Left renal cortex interstitium (tissue), 4 donors: ENCODE data around the gene SPIRE1. TPM values are rescaled to one million over a fixed set of nuclear protein-coding genes. Genes with fewer than 3 reads are reported as not detected.
"Not testable (repeated sequence)": the region's sequence is repeated elsewhere in the genome, so short reads cannot be mapped to it uniquely, and the experiment has no call there.

ENCODE experiments used
- DNase-seq, 4 donors: peaks; one replicate each; pipeline ENCODE4 v3.0.0-alpha.2; 2013; ENCODE audit warnings: low read depth in 4 of 4, low spot score in 2 of 4, missing footprints in 1 of 4
- polyA plus RNA-seq, 4 donors: library from polyadenylated mRNA; unstranded; fragments of 120-200 nt; gene quantifications; one replicate each; pipeline ENCODE4 v1.2.1, GENCODE V29; 2013; ENCODE audit not compliant: insufficient read length in 4 of 4

Gene SPIRE1
- polyA plus RNA-seq, 4 donors, result 32.0 to 37.3 (median 32.3) TPM

DNA sequence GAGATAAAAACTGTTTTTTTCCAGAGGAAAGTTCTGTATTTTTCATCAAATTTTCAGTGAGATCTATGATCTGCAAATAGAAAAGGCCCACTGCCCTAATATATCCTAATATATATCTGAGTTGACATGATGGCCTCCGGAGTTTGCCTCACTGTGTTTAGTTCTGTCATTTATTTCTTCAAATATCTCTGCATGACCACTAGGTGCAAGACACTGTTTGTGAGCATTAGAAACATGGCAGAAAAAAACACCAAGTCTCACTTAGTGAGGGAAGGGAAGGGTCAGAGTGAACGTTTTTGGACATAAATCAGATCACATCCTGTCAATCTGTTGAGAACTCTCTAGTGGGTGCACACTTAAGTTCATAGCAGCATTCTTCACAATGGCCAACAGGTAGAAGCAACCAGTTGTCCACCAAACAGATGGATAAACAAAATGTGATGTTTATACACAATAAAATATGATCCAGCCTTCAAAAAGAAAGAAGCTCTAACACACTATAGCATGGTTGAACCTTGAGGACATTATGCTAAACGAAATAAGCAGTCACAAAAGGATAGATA, 53.4 kb downstream of the SPIRE1 start:
- DNase-seq, result no peak

DNA sequence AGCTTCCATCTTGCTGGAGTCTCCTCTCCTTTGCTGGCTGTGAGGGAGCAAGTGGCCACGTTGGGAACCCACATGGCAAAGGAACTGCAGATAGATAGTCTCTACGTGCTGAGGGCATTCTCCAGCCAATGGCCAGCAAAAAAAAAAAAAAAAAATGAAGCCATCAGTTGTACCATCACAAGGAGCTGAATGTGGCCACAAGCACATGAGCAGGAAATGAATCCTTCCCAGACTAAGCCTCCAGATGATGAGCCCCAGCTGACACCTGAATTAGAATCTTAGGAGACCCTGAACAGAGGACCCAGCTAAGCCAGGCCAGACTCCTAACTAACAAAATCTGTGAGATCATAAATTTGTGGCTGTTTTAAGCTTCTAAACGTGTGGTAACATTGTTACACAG, 57.9 kb downstream of the SPIRE1 start:
- DNase-seq, result no peak

DNA sequence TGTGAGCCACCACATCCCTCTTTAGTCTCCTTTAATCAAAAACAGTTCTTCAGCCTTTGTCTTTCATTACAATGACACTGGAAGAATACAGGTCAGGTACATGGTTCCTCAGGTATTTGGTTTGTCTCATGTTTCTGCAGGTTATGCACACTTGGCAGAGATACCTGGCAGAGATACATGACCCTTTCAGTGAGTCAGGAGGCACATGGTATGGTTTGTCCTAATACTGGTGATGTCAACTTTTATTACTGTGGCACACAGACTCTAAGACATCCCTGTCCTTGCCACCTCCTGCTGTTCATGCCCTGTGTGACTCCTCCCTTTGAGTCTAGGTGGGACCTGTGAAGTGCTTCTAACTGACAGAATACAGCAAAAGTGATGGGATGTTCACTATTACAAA, 58.4 kb downstream of the SPIRE1 start:
- no peak for DNase-seq

DNA sequence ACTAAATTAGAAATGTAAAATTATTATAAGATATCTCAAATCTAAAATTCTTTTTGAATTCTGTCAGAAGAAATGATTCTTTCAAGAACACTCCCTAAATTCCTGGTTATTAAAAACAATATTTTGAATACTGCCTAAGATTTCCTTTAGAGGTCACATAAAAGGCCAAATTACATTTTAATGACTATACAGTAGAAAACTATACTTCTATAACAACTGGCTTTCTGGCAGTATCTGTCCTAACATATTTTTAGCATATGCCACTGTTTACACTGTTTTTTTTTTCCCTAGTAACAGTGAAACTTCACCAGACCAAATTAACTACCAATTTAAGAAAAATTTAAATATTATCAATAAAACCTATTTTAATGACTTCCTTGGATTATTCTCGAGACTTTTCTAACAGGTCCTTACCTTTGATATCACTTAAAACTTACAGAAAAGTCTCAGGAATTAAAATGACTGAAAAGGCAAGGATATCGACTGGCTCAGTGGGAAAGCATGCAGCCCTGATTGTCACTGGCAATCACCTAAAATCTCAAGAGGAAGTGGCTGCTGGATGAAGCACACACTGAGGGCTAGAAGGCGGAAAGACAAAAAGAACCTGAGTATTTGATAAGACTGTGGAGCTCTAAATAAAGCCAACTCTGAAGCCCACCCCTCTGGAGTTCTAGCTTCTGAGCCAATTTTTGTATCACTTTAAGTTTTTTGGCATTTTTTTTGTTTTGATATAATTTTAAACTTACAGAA, 59.6 kb downstream of the SPIRE1 start:
- DNase-seq, result no peak

DNA sequence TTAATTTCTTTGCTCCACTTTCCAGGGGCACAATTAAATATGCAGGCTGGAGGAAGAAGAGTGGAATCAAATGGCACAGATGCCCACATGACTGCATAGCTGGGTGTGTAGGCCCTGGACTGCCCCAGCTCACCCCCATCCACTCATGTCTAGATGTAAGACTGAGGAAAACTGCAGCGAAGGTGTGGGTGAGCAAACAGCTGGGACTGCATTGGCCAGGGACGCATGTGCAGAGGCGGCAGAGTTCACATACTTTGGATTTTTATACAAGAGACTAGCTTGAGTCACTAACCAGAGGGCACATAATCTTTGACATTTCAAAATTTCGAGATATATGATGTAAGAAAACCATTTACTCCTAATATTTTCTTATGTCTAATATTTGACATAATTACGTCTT, 60.1 kb downstream of the SPIRE1 start:
- no peak for DNase-seq

DNA sequence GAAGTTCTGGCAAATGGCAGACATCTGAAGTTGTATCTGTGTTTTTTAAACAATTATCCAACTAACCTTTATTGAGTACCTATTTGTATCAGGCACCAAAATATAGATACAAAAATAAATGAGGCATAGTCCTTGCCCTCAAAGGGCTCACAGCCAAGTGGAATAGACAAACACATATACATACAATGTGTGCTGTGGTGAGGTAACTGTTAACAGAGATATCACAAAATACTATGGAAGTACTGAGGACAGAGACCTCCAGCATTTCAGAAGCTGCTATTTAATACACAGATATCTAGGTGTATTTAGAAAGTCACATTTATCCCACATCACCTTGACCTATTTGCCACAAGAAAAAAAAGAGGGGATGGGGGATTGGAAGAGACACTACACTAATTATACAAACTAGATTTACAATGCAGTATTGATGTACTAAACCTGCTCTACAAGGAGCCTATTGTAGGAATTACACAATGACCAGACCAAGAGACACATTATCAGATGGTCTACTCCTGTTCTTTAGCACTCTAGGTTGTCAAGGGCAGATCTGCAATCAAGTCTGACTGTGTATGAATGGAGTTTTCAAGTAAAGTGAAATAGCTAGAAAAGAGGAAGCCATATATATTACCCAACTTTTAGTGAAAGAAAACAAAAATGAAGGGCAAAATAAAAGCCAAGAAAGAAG, 62.2 kb downstream of the SPIRE1 start:
- DNase-seq, result no peak

DNA sequence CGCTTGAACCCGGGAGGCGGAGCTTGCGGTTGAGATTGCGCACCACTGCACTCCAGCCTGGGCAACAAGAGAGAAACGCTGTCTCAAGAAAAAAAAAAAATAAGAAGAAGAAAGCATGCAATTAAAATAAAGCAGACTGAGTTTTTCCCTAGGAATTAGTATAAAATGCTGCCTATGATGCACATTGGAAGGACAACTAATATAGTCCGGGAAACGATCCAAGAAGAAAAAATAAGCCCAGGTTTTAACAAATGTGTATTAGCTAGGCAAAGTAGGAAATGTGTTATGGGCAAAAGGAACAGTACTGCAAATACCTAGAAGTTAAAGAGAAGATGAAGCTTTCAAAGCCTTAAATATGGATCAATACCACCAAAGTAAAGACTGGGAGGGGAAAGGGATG, 64.0 kb downstream of the SPIRE1 start:
- DNase-seq, result no peak

DNA sequence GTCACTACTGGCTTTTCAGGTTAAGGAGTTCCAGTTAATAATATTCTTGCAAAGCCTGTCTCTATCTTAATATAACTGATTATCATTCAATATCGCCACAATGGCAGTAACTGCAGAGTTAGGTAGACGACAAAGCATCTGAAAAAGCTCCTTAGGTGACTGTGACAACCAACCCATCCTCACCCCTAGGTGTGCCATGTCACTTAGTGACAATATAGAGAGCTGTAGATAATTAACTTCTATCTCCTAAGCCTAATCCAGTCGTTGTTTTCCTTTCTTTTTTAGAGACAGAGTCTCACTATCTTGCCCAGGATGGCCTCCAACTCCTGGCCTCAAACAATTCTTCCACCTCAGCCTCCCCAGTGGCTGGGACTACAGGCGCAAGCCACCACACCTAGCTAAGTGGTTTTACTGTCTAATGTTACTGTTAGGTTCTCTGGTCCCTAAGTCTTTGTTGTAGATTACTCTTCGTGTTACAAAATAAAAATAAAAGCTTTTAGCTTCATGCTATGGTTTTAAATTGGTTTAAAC, 65.2 kb downstream of the SPIRE1 start:
- DNase-seq, result no peak

DNA sequence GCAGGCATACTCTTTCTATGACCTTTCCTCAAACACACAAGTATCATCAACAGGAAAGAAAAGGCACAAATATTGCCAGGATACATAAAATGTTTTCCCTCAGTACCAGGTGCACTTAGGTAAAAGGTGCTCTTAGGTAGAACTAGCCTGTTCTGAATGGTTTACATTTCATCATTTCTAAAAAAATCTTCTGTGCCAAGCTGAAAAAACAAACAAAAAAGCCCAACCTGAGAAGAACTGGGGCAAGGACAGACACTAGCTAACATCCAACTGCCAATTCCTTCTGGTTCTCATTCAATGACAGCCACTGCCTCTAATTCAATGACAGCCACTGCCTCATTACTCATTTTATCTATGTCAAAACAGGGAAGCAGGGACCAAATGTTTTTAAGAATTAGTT, 68.5 kb downstream of the SPIRE1 start:
- DNase-seq, result no peak

DNA sequence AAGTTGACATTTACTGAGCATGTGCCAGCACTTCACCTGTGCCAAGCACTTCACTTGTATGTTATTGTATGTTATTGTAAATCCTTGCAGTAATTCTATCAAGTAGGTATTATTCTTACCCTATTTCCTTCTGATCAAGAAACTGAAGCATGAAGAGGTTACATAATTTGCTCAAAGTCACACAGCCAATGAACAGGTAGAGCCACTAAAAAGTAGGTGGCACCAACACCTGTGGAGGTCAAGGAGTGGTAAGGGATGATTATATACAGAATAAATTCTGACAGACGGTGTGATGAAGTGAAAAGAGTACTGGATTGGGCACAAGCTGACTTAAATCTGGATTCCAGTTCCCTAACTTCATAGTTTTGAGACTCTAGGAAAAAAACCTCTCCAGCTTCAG, 71.0 kb downstream of the SPIRE1 start:
- no peak for DNase-seq

DNA sequence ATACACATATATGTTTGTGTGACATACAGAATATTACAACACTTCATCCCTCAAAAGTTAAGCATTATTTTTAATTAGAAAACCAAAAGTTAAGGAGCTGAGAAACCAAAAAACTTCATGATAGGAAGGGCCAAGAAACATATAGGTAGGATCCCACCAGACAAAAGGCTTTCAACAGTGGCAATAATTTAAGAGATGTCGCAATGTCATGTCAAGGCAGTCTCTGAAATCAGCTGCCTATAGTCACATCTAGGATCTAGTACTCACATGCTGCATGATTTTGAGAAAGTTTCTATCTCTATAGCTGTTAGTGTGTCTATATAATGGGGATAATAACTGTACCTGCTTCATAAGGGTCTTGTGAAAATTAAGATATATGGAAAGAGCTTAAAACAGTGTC, 72.7 kb downstream of the SPIRE1 start:
- no peak for DNase-seq

DNA sequence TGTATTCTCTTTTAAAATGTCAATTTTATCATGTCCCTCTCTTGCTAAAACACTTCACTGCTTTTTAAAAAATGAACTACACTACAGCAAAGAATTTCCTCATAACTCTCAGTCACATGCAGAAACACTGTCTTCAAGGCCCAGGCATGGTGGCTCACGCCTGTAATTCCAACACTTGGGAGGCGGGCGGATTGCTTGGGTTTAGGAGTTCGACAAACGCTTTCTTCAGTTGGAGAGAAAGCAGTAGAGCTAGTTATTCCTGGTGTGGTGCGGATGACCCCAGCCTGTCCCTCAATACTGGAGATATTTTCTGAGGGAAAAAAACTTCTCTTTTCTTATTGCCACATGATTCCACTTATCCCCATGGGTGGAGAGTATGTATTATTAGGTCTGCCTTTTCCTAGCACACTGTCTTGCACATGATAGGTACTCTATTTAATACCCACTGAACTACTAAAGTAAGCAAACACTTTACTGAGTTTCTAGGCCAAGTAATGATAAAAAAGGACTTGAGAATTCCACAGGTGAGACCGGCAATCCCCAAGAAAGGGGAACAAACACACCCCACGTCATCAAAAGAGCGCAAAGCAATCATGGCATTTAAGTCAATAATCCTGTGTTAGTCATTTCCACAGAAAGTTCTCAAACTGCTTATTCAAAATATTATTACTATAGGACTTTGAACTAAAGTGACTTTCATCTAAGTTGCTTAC, 77.1 kb downstream of the SPIRE1 start:
- DNase-seq, result no peak

DNA sequence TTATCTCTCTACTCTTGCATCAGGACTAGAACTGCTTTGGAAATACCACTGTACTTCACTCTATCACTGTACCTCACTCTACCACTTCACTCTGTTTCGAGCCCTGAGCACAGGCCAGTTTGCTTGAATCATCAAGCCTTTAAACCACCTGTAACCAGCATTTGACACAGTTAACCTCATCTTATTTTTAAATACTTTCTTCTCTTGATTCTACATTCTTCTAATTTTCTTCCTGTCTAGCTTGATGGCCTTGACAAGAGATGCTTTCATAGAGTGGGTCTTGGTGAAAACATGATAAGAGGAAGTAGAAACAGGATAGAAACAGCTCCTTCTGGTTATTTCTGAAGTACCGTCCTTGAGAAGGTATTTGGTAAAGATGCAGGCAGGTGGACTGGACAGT, 78.1 kb downstream of the SPIRE1 start:
- DNase-seq, result no peak

DNA sequence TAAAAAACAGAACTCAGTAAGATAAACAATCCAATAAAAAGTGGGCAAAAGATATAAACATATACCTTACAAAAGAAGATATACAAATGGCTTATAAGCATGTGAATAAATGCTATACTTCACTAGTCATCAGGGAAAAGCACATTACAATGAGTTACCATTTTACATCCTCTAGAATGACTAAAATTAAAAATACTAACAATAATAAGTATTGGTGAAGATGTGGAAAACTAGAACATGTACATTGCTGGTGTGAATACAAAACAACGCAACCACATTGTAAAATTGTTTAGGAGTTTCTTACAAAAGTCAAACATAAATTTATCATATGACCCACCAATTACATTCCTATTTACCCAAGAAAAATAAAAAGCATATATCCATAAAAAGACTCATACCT, 80.1 kb downstream of the SPIRE1 start:
- no peak for DNase-seq

DNA sequence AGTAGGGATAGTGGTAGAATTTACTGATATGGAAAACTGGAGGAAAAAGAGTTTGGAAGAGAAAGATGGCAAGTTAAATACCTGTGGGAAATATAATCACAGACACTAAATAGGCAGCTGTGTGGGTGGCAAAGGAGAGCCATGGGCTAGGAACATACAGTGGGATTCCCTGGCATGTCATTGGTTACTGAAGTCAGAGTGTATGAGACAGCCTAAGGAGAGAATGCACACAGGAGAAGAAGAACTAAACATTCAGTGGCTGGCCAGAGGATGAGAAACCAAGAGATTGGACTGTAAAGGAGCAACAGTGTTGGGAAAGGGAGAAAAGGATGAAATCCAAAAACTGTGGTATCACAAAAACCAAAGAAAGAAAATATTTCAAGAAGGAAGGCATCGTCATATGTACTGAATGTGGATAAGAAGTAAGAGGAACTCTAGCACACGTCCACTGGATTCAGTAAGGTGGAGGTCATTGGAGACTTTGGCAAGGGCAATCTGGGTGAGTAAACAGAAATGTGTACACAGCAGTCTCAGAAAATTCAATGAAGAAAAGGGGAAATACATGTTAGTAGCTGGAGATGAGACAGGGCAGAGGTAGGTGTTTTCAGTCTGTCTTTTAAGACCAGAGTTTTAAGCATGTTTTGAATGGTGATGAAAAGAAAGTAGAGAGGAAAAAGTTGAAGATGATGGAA, 83.3 kb downstream of the SPIRE1 start:
- DNase-seq, result no peak

DNA sequence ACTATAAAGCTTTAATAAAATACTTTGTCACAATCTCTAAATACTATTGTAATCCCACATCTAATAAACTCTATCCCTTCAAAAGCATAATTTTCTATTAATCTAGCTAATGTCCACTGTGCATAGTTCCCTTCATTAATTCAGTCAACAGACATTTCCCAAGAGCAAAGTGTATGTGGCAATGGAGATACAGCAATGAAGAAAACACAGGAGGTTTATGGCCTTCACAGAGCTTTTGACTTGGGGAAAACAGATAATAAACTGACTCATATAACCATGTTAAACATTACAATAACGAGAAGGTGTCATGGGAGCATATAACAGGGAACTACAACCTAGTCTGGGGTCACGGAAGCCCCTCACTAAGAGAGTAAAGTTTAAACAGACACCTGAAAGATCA, 86.3 kb downstream of the SPIRE1 start:
- DNase-seq, result no peak

DNA sequence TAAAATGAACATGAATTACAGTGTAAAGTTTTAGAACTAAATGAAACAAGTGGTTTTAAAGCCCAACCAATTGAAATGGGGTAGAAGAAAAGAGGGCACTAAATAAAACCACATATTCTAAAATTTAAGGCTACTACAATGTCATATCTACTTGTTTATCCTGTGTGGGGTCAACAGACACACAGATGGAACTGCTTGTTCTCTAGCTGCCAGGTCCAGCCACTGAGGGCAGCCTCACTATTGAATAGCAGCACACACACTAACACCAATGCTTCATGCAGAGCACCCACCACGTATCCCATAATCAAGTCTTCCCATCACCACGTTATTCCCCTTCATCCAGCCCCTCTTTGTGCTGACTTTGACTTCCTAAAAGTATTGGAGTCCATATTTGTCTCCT, 88.1 kb downstream of the SPIRE1 start:
- DNase-seq, result no peak

DNA sequence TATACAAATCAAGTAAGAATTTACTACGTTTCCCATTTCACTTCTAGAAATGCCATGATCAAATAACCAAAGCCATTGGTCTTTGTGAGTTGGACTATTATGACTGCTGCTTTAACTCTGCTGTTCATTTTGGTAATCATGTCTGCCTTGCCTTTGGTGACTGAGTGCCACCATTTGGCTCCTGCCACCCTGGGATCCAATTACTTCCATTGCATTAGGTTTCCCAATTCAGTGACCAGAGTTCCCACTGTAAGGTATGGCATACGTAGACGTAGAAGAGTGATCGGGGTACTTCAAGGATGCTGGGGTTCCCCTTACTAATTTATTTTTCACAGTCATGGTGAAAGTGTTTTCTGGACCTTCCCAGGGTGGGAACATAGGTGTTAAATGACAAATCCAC, 90.1 kb downstream of the SPIRE1 start:
- DNase-seq, result no peak

DNA sequence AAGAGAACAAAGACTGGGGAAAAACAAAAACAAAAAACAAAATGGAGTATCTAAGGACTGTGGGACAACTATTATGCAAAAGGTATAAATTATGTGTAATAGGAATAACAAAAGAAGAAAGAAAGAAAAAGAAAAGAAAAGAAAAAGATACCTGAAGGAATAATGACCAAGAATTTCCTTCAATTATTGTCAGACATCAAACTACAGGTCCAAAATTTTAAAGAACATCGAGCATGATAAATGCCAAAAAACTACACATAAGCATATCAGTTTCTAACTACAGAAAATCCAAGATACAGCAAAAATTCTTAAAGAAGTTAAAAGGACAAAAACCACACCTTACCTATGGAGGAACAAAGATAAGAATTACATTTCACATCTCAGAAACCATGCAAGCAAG, 93.0 kb downstream of the SPIRE1 start:
- DNase-seq, result no peak

DNA sequence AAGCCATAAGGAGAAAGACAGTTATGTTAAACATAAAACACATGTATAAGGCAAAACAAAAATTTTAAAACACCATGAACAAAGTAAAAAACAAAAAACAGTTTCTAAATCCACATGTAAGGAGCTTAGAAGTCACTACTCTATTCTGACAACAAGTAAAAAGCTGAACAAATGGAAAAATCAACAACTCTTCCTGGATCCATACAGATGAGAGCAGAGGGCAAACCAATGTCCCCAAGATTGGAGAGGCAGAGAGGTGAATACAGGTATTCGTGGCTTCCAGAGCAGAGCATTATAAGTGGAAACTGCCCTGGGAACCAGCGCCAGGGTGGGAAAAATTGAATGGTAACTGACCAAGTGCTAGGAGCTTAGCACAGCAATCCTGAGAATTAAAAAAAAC, 93.5 kb downstream of the SPIRE1 start:
- no peak for DNase-seq

DNA sequence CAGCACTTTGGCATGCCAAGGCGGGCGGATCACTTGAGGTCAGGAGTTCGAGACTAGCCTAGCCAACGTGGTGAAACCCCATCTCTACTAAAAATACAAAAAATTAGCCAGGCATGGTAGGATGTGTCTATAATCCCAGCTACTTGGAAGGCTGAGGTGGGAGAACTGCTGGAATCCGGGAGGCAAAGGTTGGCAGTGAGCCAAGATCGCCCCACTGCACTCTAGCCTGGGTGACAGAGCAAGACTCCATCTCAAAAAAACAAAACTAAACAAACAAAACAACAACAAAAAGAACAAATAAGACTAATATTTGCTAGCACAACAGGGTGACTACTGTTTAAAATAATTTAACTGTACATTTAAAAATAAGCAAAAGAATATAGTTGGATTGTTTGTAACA, 97.3 kb downstream of the SPIRE1 start:
- not testable (repeated sequence) for DNase-seq
